ENCODE results near the gene SETD4. TPM values are rescaled to one million over a fixed set of nuclear protein-coding genes. Genes with fewer than 3 reads are reported as not detected.

SETD4 gene
- total and polyA plus RNA-seq, 2 of the 8 experiments (the other 6 are each of a cell fraction or from before 2014, with no cell fraction given) = 20.1 to 46.6 TPM

GRCh38 chr21:36052860-36053714, 7.2 kb downstream of the SETD4 start (continued):
- TF ChIP-seq E2F6 (IDR thresholded peaks at IDR 0.05) (no peak), SP4 (IDR thresholded peaks at IDR 0.05; ENCODE audit: low read length) (no peak), RBBP5 (IDR thresholded peaks at IDR 0.05; ENCODE audit: borderline replicate concordance, low read depth, low read length) (no peak)
